GM13977 (cell line): Measurements from ENCODE around the gene SAMMSON.

Experiments used
- DNase-seq: peaks from one replicate; pipeline ENCODE4 v3.0.0; 2012; ENCODE audit warnings: low spot score
- in situ Hi-C: fragments of 300-500 bp; cut with MboI; formaldehyde crosslinking; loops from one replicate; pipeline ENCODE4 v1.12.0; 2022; ENCODE audit warnings: low sequenced_read_pairs, low pct_unique_long_range_greater_than_20kb, mixed read lengths, inconsistent platforms; ENCODE audit not compliant: unreplicated experiment
- TF ChIP-seq, protein P1 (sequence below): IDR thresholded peaks from 2 replicates; pipeline ENCODE4 v1.5.1; 2012; ENCODE audit warnings: mild to moderate bottlenecking, control low read depth; ENCODE audit not compliant: insufficient read depth; ENCODE audit errors: extremely low read depth, missing control alignments

SAMMSON gene

DNA sequence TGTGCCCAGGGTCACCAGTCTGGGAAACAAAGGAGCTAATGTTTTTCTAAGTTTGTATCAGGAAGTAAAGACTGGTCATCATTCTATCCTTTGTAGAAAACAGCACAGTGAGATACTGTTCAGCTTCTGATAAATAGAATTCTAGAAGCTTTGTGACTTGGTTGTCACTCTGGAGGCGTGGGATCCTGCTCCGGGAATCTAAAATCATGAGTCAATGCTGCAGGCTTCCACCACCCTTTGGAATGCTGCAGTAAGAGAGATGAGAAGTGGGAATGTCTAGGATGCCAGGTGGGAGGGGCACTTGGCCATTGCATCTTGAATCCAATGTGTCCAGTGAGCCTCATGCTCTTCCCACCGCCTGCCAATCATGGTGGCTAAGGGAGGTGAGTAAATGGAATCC is 40.9 kb downstream of the SAMMSON start:
- no peak for DNase-seq
- in situ Hi-C loops, result no loop called here
- TF ChIP-seq, protein P1, sequence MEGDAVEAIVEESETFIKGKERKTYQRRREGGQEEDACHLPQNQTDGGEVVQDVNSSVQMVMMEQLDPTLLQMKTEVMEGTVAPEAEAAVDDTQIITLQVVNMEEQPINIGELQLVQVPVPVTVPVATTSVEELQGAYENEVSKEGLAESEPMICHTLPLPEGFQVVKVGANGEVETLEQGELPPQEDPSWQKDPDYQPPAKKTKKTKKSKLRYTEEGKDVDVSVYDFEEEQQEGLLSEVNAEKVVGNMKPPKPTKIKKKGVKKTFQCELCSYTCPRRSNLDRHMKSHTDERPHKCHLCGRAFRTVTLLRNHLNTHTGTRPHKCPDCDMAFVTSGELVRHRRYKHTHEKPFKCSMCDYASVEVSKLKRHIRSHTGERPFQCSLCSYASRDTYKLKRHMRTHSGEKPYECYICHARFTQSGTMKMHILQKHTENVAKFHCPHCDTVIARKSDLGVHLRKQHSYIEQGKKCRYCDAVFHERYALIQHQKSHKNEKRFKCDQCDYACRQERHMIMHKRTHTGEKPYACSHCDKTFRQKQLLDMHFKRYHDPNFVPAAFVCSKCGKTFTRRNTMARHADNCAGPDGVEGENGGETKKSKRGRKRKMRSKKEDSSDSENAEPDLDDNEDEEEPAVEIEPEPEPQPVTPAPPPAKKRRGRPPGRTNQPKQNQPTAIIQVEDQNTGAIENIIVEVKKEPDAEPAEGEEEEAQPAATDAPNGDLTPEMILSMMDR, result no peak

GRCh38 chr3:70042641-70043040 is 43.1 kb downstream of the SAMMSON start:
- in situ Hi-C loops, result no loop called here
- no peak for DNase-seq
- TF ChIP-seq, protein P1, result no peak

DNA sequence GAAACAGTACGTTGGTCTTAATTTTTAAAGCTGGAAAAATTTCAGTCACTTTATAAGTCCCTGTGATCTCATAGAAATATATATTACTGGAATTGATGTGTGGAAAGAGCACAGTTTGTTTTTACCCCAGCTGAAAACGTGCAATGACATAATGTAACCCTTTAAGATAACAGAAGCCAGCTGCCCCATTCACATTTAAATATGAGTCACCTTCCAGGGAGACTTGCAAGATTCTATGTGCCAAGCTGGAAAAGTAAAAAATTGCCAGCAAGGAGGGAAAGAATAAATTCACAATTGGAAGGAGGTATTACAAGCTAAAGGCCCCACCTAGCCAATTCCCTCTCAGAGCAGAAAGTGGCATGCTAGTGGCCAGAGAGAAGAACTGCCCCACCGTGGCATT is 50.2 kb downstream of the SAMMSON start:
- TF ChIP-seq, protein P1, result no peak
- no peak for DNase-seq
- in situ Hi-C loops, result no loop called here

DNA sequence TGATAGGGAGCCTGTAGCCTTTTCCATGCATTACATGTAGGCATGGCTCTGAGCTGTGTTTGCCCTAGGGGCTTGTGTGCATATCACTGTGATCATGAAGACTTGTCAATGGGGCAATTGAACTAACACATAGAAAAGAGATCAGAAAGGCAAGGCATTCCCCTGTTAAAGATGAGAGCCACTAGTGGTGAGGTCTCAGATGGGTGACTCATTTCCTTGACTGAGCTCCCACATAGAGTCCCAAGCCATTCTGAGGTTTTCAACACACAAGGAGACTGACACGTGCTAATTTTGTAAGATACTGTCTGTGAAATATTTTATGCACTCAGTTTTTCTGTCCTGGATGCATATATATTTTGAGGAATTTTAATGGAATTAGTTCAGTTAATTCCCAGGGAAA is 53.8 kb downstream of the SAMMSON start:
- no peak for DNase-seq

GRCh38 chr3:70056081-70056480 is 56.5 kb downstream of the SAMMSON start:
- no peak for DNase-seq
- in situ Hi-C loops, result no loop called here
- TF ChIP-seq, protein P1, result no peak

More for the DNA sequence above, 53.8 kb downstream of the SAMMSON start:
- in situ Hi-C loops, result no loop called here
- TF ChIP-seq, protein P1, result no peak

GRCh38 chr3:70057426-70057825 is 57.9 kb downstream of the SAMMSON start:
- TF ChIP-seq, protein P1, result no peak
- in situ Hi-C loops, result no loop called here
- DNase-seq, result no peak

DNA sequence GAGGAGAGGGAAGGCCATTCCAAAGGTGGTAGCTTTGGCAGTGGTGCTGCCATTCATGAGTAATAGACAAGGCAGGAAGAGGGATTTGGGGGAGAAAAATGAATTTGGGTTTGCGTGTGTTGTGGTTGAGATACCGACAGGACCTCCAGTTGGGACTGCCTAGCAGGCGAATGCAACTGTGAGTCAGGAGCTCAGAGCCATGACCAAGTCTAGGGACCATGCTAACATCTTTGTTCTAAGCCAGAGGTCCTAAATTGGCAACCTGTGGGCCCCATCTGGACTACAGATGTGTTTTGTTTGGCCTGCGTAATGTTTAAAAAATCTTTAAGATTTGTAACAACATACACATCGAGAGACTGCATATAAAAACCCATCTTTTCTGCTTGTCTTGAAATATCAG is 61.6 kb downstream of the SAMMSON start:
- TF ChIP-seq, protein P1, result no peak
- in situ Hi-C loops, result no loop called here
- no peak for DNase-seq
